Stomach (tissue), 9 donors: ENCODE data around the gene PLEKHG1. TPM values are rescaled to one million over a fixed set of nuclear protein-coding genes. Genes with fewer than 3 reads are reported as not detected.

Experiments
- DNase-seq, 2 donors: peaks; one replicate each; pipeline versions ENCODE4 v3.0.0 to v3.0.0-alpha.2; 2013 to 2019
- H3K27ac ChIP-seq, 5 donors: fragments of 200-600 bp in 4 of 5; sonication (generic) in 4 of 5; one replicate each; pipeline ENCODE4 v1.5.1; 2013 to 2019; ENCODE audit warnings: mild to moderate bottlenecking in 1 of 5, moderate library complexity in 1 of 5
- H3K27me3 ChIP-seq, 3 donors: fragments of 200-600 bp; sonication (generic); one replicate each; pipeline ENCODE4 v1.5.1; 2017 to 2019; ENCODE audit warnings: mixed run types in 1 of 3
- H3K36me3 ChIP-seq, 4 donors: fragments of 200-600 bp; sonication (generic); 1 replicate in 3 of 4; 2 replicates in 1 of 4; pipeline ENCODE4 v1.5.1; 2016 to 2019
- H3K4me1 ChIP-seq, 4 donors: fragments of 200-600 bp; sonication (generic); one replicate each; pipeline ENCODE4 v1.5.1; 2016 to 2019
- H3K4me3 ChIP-seq, 4 donors: fragments of 200-600 bp; sonication (generic) in 3 of 4; one replicate each; pipeline ENCODE4 v1.5.1; 2016 to 2019; ENCODE audit warnings: mild to moderate bottlenecking in 1 of 4
- H3K9me3 ChIP-seq, 4 donors: fragments of 200-600 bp; sonication (generic); one replicate each; pipeline ENCODE4 v1.5.1; 2016 to 2019
- EP300 ChIP-seq: sonication (generic); formaldehyde crosslinking; IDR thresholded peaks from one replicate; pipeline ENCODE4 v1.6.1; 2017; ENCODE audit warnings: antibody characterized with exemption
- POLR2A ChIP-seq, 4 donors: fragments of 450-650 bp; IDR thresholded peaks; one replicate each; pipeline ENCODE4 v1.6.1; 2016; ENCODE audit warnings: antibody characterized with exemption in 4 of 4, control low read depth in 2 of 4, mild to moderate bottlenecking in 1 of 4, moderate library complexity in 1 of 4
- POLR2AphosphoS5 ChIP-seq, 3 donors: sonication (generic); formaldehyde crosslinking; IDR thresholded peaks; one replicate each; pipeline ENCODE4 v1.6.1; 2016; ENCODE audit warnings: antibody characterized with exemption in 3 of 3
- WGBS, 5 donors: extraction: QIAGEN DNeasy Blood & Tissue Kit in 3 of 5; methylation state at CpG; one replicate each; pipeline versions ENCODE4 v1.1.5 to v1.1.7; 2013 to 2018; 5-methylcytosine and 5-hydroxymethylcytosine counted together
- intact Hi-C: fragments of 100-400 bp; cut with DNase I; formaldehyde crosslinking; loops from one replicate; pipeline ENCODE4 v1.15.1; 2023; ENCODE audit warnings: low total_unique reads
- polyA plus RNA-seq, 3 donors: library from polyadenylated mRNA; stranded (reverse); fragments of 200-250 nt; gene quantifications; one replicate each; pipeline ENCODE4 v1.2.3, GENCODE V29; 2013
- total RNA-seq, 5 donors: library from RNA; depleted of rRNA; stranded (reverse); fragments of >200 nt; gene quantifications; one replicate each; pipeline versions ENCODE4 v1.1.0 to v1.2.3, GENCODE V29; 2014 to 2016
- TF ChIP-seq, protein P1 (sequence below), 7 experiments: fragments of 450-650 bp in 4 of 7; fragments of 200-600 bp in 3 of 7; sonication (generic) in 3 of 7; IDR thresholded peaks; one replicate each; pipeline ENCODE4 v1.5.1; 2016 to 2019; ENCODE audit warnings: antibody characterized with exemption in 7 of 7, control low read depth in 2 of 7, mild to moderate bottlenecking in 1 of 7
- donor health status: healthy with polysubstance abuse.
- donor health status: Bipolar disorder and iron deficiency.
- donor health status: healthy.

PLEKHG1 gene
- total and polyA plus RNA-seq, 8 donors, result 1.9 to 92.9 (median 10.4) TPM

DNA sequence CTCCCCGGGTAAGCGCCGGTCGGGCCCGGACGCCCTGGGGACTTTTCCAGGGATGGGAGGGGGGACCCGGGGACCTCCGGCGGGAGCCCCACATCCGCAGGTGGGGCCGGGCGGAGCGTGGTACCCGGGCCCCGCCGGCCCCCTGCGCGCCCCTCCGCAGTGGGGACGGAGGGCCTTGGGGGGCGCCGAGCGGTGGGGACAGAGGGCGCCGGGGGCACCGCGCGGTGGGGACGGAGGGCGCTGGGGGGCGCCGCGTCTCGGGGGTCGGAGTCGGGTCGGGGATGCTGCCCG lies 270 bp downstream of the PLEKHG1 start:
- Histone ChIP-seq H3K9me3 (no peaks in the 10 kb centered on the region), H3K36me3 (no peaks in the 10 kb centered on the region), H3K4me3 (peak overlapping the region; percentile 75 to 86 (median 78)), H3K4me1 (peaks cover 0 to 22% (median 9%) of the 10 kb centered on the region in 4 donors), H3K27me3 (peaks cover 0 to 23% (median 4%) of the 10 kb centered on the region in 3 donors), H3K27ac (peak overlapping the region; percentile 77 to 88 (median 86))
- no peak for DNase-seq
- no peak for TF ChIP-seq POLR2AphosphoS5 (IDR thresholded peaks at IDR 0.05)
- TF ChIP-seq, protein P1, sequence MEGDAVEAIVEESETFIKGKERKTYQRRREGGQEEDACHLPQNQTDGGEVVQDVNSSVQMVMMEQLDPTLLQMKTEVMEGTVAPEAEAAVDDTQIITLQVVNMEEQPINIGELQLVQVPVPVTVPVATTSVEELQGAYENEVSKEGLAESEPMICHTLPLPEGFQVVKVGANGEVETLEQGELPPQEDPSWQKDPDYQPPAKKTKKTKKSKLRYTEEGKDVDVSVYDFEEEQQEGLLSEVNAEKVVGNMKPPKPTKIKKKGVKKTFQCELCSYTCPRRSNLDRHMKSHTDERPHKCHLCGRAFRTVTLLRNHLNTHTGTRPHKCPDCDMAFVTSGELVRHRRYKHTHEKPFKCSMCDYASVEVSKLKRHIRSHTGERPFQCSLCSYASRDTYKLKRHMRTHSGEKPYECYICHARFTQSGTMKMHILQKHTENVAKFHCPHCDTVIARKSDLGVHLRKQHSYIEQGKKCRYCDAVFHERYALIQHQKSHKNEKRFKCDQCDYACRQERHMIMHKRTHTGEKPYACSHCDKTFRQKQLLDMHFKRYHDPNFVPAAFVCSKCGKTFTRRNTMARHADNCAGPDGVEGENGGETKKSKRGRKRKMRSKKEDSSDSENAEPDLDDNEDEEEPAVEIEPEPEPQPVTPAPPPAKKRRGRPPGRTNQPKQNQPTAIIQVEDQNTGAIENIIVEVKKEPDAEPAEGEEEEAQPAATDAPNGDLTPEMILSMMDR (IDR thresholded peaks at IDR 0.05), result no peak
- intact Hi-C loops, result no loop called here
- WGBS, 5 donors, result 0 to 2% (median 0%) methylated on average over 4 to 33 of the region's 38 CpGs; no CpG with 5 or more reads in 1 of the 5 donors

DNA sequence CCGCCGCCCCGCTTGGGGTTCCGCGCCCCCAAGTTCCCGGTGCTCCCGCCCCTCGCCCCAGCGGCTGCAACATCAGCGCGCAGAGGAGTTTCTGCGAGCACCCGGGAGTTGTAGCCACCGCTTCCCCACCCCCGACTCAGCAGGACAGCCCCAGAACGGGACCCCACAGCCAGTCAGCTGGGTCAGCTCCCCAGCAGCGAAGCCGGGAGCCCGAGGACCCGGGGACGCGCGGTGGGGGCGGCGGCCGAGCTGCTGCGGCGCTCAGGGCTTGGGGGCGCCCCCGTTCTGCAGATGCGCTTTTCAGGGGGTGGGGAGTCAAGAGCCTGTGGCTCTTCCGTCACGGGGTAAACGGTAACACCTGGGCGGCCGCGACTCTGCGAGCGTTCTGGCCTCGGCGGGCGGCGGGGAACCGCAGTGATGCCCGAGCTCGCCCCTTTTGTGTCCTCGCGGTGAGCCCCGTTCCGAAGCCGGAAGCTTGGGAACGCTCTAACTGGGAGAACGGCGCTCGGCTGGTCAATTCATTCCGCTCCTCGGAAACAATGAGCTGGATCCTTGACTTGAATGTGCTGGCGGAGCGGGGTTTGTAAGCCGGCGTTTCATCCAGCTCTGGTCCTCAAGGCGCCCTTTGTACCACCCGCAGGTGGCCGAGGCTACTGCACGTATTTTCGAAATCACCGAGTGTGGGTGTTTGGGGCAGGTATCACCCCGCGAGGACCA lies 774 bp downstream of the PLEKHG1 start:
- H3K9me3 ChIP-seq, result no peaks in the 10 kb centered on the region
- TF ChIP-seq POLR2A (IDR thresholded peaks at IDR 0.05) (no peak), POLR2AphosphoS5 (IDR thresholded peaks at IDR 0.05) (peak in 2 of 3 donors; percentile 40 to 56), EP300 (no peak)
- TF ChIP-seq, protein P1 (IDR thresholded peaks at IDR 0.05), result peak in 5 of 7 experiments; percentile 20 to 51 (median 32)
- H3K4me3 ChIP-seq, result peak overlapping the region; percentile 75 to 86 (median 78)
- H3K27me3 ChIP-seq, result peaks cover 0 to 23% (median 4%) of the 10 kb centered on the region in 3 donors
- H3K4me1 ChIP-seq, result peaks cover 0 to 22% (median 9%) of the 10 kb centered on the region in 4 donors
- DNase-seq, result peak; percentile 73 to 93
- H3K36me3 ChIP-seq, result no peaks in the 10 kb centered on the region
- peak overlapping the region; percentile 77 to 88 (median 86) for H3K27ac ChIP-seq
- intact Hi-C loops, result no loop called here
- WGBS, 5 donors, result 0 to 1% (median 1%) methylated on average over 44 to 69 of the region's 69 CpGs

DNA sequence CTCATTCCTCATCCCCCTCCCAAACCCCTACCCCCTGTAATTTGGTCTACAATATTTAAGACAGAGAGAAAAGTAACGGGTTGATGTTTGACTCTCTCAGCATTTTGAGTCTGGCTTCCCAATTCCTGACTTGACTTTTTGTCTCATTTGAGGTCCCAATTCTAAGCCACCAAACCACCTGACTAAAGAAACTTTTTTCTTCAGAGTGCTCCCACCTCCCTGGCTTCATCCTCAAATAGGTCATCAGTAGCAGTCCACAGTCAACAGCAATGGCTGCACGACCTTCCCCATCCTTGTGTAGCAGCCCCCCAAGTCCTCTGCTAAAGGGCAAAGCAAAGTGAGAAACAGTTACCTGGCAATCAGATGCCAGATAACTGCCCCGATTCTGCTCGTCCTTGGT lies 1.8 kb downstream of the PLEKHG1 start:
- peak overlapping the region in 1 of 5 donors; percentile 87 for H3K27ac ChIP-seq
- DNase-seq, result no peak
- H3K4me1 ChIP-seq, result peaks cover 0 to 22% (median 9%) of the 10 kb centered on the region in 4 donors
- peak overlapping the region in 2 of 4 donors; percentile 76 to 86 for H3K4me3 ChIP-seq
- 76 to 85% (median 78%) methylated on average over 4 of the region's 4 CpGs for WGBS, 5 donors
- intact Hi-C loops, result no loop called here
- H3K9me3 ChIP-seq, result no peaks in the 10 kb centered on the region
- no peaks in the 10 kb centered on the region for H3K36me3 ChIP-seq
- TF ChIP-seq POLR2A (IDR thresholded peaks at IDR 0.05), result no peak
- no peak for TF ChIP-seq EP300
- TF ChIP-seq POLR2AphosphoS5 (IDR thresholded peaks at IDR 0.05), result no peak
- TF ChIP-seq, protein P1 (IDR thresholded peaks at IDR 0.05), result no peak
- H3K27me3 ChIP-seq, result peaks cover 0 to 23% (median 4%) of the 10 kb centered on the region in 3 donors

GRCh38 chr6:150603176-150603575 lies 3.5 kb downstream of the PLEKHG1 start:
- intact Hi-C loops, result no loop called here
- WGBS, 5 donors, result 88 to 96% (median 91%) methylated on average over 4 of the region's 4 CpGs
- H3K36me3 ChIP-seq, result no peaks in the 10 kb centered on the region
- no peak for DNase-seq
- H3K27ac ChIP-seq, result no peak overlapping the region
- TF ChIP-seq, protein P1 (IDR thresholded peaks at IDR 0.05), result no peak
- no peak for TF ChIP-seq POLR2AphosphoS5 (IDR thresholded peaks at IDR 0.05)
- TF ChIP-seq POLR2A (IDR thresholded peaks at IDR 0.05), result no peak
- no peak for TF ChIP-seq EP300
- peaks cover 0 to 23% (median 4%) of the 10 kb centered on the region in 3 donors for H3K27me3 ChIP-seq
- no peaks in the 10 kb centered on the region for H3K9me3 ChIP-seq
- H3K4me1 ChIP-seq, result peaks cover 0 to 22% (median 9%) of the 10 kb centered on the region in 4 donors
- H3K4me3 ChIP-seq, result no peak overlapping the region
